HCEC 1CT (cell line): ENCODE measurements around the gene TANC2.

Experiments used
- DNase-seq: peaks from one replicate; pipeline ENCODE4 v3.0.0-alpha.2; 2017

TANC2 gene

DNA sequence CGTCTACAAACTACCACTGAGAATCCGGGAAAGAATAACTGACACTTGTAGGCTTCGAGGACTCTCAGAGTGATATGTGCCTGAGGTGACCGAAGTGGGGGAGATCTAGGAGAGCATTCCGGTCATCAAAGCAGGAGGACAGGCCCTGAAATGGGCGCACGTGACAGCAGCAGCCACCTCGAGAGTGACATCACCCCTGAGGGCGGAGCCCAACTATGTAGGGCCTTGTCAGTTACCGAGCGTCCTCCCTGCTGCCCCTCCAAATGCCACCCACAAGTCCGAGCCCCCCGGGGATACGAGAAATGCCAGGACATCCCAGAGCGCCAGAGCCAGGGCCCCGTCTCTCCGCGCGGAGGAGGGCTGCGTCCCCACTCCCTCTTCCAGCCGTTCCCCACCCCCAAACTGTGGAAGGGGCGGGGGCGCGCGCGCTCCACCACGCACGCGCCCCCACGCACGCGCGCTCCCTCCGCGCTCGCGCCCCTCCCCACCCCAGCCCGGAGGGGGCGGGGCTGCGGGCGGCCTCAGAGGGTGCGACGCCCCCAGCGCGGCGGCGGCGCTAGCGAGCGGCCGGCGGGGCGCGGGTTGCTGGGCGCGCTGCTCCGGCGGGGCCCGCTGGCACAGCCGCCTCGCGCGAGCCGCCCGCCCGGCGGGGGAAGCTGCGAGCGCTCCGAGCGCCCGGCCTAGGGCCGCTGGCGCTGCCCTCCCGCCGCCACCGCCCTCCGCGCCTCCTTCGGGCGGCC lies at the start of gene TANC2:
TANC2 (plus strand) TSS at position 550 of the 740 bp plus-strand sequence. CDS start 43,325 bp downstream, outside the sequence.
- peak; percentile 69 for DNase-seq

DNA sequence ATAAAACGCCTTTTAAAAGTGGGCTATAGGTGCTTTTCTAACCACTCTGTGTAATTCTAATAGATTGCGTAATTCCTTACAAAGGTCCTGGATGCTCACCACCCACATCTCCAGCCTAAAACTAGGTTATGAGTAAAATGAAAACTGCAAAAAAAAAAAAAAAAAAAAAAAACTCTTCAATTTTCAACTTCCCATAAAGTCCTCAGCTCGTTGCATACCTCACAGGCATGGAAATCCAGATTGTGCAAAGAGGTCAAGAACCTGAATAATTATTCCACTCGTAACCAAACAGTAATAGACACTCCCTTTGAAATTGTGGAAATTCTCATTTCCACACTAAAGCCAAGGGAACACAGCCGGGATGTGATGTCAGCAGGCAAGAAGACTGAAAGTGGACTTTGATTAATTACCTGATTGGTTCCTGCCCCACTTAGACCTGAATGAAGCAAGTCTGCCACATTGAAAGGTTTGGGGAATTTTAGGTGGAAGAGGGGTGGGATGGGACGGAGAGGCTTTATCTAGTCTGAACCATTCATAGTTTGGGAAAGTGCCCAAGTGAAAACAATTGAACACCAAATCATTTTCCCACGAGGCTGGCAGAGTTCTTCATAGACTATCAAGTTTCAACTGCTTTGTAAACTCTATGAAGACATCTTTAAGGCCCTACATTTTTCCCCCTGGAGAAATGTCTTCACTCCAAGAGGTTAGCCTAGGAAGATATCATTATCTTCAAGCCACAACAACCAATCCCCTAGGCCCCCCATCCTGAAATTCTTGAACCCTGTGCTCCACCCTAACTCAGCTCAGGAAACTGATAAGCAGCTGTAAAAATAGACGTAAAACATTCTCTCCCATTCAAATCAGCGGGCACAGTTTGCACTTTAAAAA lies 49.1 kb upstream of the TANC2 start:
- no peak for DNase-seq

DNA sequence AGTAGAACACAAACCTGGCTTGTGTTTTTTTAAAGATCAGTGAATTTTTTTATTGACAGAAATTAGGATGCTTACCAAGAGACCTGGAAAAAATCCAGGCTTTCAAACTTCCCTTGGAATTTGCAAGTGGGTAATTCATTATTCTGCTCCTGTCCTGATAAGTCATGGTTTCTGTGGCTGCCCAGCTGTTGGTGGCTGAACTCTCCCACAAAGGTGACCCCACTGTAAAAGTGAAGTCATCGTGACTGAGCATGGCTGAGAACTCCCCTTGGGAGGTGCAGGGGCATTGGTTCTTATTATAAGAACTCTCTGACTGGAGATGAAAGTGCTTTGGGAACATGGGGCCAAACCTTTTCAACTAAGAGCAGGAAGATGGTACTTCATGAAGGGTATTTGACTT lies 46.6 kb upstream of the TANC2 start:
- peak; percentile 31 for DNase-seq

DNA sequence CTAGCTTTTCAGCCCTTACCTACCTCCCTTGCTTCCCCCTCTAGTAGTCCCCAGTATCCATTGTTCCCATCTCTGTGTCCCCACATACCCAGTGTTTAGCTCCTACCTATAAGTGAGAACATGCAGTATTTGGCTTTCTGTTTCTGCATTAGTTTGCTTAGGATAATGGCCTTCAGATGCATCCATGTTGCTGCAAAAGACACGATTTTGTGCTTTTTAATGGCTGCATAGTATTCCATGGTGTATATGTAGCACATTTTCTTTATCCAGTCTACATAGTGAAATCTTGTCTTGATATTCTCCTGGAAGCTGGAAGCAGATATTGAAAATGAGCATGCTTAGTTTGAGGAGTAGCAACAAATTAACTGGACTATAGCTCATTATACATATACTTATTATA lies 45.7 kb upstream of the TANC2 start:
- DNase-seq, result no peak

DNA sequence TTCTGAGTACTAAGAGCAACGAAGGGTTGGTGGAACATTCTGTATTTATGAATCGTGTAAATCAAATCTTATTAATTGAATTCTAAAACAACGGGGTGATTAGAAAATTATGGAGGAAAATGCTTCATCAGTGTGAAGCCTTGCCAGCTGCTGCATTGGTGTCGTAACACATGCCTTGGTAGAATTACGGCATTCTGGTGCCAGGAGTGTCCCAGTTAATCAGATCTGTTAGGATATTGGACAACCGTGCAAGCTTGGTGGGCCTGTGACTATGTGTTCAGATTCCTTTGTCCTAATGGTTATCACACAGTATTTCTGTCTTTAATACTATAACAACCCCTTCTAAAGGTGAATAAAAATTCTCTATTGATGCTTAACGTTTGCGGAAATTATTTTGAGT lies 44.2 kb upstream of the TANC2 start:
- DNase-seq, result no peak

DNA sequence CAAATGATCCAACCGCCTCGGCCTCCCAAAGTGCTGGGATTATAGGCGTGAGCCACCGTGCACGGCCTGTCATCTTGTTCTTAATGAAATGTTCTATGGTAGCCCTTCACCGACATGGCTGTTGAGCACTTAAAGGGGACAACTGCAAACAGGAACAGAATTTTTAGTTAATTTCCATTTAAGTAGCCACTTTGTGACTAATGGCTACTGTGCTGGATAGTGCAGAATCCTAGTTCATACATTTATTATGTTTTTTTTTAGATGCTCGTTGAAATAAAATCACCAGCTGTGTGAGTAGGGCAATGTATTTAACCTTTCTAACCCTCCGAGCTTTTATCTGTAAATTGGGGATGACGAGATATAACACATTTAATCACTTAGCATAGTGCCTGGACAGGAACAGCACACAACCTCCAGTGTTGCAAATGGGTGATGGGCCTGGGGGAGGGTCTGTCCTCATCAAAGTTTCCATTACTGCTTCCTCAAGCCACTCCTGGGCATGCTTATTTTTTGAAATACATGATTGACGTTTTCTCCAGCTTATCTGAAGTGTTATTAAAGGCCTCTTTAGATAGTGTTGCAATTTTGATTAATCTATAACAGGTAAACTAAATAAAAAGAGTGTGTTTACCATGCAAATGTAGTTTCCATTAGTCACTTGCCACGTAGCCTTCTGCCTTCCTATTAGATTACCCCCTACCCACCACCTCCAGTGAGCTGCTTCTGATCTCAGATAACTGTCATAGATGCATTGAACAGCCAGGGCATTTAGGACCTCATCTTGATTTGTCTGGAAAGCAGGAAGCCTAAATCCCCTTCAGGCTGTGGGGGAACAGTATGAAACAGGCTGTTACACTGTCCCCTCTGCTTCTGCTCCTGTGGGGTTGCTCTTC lies 42.5 kb upstream of the TANC2 start:
- DNase-seq, result no peak

DNA sequence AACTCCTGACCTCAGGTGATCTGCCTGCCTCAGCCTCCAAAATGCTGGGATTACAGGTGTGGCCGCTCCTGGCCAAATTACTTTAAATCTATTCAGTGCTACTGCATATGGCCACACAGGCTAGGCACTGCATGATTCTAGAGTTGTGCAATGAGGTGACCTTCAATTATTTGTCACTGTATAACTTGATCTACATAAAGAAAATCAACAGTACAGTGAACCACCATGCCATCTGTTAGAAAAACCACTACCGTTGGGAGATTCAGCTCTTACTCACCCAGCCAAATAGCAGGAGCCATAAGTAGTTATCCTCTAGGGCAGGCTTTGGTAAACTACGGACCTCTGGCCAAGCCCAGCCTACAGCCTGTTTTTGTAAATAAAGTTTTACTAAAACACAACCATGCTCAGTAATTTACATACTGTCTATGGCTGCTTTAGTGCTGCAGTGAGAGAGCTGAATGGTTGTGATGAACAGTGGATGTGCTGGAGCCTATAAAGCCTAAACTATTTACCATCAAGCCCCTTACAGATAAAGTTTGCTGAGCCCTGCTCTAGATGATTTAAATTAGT lies 40.7 kb upstream of the TANC2 start:
- DNase-seq, result peak; percentile 55

DNA sequence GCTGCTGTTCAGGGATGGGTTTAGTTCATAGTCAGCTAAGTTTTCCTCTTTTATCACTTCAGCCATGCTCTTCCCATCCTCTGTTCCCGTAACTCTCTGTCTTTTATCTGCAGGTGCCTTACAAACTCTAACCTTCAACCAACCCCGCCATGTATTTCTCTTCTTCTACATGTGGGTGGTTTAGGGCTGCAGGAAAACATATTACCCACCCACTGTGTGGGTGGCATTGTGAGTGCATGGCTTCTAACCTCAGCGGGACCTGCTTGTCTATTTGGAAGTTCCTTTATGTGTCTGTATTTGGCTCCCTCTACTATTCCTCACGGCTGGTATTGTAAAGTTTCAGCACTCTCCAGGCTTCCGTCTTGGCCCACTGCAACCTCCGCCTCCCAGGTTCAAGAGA lies 39.0 kb upstream of the TANC2 start:
- no peak for DNase-seq

DNA sequence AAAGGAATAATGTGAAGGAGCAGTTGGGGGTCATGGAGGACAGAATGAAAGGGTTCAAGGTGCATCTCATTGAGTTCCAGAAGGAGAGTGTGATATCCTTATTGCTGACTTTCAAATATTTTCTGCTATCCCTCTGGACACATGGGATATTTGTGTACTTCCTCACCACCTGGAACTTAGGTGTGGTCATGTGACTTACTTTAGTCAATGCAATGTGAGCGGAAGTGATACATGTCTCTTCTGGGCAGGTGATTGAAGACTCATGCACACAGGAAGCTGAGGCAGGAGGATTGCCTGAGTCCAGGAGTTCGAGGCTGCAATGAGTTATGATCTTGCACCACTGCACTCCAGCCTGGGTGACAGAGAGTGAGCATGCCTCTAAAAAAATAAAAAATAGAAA lies 36.7 kb upstream of the TANC2 start:
- no peak for DNase-seq

DNA sequence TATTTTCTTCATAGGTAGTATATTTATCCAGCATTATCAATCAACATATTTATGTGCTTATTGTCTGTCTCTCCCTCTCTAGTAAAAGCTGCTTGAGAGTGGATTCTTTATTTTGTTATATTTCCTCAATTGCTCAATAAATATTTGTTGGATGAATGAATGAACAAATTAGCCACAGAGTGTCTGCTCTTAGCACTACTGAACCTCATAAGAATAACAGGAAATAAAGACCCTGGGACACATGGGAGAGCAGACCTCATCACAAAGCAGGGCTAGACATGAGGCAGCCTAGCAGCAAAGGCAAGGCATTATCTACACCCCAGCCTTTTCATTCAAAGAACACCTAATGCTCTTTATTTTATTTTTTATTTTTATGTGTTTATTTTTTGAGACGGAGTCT lies 34.9 kb upstream of the TANC2 start:
- DNase-seq, result peak; percentile 33

DNA sequence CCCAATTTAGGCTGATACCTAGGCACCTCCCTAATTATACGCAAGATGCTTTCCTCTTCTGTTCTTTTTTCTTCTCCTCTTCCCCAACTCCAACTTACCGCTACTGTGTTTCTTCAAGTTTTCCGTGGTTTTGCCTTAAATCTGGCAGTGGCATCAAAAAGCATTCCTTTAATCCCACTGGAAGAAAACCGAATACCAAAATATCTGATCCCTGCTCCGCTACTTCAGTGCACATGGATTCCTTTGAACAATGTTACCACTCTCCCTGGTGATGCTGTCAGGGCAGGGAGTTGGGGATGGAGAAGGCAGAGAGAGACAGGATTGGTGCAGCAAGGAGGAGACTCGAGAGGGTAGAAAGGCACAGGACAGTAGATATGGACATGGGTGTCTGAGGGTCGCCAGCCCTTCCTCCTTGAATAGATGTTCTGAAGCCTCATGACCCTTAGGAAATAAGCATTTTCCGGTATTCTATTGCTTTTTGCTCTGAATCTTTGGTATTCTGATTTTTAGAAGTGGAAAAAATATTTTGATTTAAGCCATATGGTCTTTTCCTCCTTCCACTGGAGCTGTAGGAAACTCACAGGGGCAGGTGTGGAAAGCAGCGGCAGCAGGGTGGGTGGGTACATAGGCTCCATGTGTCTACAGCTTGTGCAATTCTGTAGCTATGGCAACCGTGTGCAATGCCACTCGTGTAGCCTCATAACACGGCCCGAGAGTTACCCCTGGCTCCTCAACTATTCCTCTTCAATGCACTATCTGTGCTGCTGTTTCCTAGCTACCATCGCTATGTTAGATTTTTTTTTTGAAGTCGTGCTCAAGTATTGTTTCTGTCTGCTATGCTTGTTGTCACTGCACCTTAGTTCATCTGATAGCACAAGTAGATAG lies 32.3 kb upstream of the TANC2 start:
- no peak for DNase-seq

DNA sequence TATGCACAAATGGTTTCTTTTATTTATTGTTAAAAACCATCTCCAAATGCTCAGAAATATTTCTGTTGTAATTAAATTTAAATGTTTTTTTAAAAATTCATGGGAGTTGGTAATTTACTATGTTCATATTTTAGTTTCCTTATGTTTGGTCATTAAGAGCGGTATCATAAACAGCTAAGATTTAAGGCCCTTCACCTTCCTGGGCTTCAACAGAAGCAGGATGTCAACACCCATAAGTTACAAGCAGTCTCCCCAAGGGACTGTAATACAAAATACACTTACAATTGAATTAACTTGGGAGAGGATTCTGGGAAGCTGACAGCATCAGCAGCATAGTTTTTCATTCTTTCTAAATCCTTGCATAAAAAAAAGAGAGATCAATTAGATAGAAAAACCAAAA lies 30.9 kb upstream of the TANC2 start:
- DNase-seq, result no peak

DNA sequence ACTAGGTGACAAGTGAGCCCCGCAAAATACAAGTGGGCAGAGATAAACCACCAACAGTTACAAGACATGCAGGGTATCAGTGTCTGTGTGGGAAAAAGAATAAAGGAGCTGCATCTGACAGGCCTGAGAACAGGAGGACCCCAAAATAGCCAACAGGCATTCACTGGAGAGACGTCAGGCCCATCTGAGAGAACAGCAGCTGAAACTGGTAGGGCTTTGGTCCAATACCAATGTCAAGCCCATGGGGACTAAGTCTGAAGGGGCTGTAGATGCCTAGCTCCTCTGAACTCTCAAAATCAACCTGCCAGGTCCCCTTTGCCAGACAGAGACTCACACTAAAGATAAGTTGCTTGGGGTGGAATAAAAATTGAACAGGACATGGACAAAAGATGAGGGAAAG lies 30.5 kb upstream of the TANC2 start:
- DNase-seq, result no peak

DNA sequence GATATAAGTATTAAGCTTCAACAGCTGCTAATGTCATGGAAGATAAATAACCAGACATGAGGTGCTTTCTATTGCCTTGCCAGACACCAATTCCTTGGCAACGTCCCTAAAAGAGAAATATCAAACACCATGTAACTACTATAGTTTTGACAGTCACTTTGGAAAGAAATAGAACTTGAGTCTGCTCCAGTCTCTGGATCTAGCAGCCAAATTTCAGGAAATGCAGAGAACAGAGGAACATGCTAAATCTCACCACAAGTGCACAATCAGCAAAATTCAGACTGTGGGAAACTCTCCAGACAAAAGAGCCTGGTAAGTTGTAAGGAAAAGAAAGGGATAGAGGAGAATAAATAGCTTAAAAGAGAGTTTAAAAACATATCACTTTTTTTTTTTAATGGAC lies 28.4 kb upstream of the TANC2 start:
- DNase-seq, result no peak

DNA sequence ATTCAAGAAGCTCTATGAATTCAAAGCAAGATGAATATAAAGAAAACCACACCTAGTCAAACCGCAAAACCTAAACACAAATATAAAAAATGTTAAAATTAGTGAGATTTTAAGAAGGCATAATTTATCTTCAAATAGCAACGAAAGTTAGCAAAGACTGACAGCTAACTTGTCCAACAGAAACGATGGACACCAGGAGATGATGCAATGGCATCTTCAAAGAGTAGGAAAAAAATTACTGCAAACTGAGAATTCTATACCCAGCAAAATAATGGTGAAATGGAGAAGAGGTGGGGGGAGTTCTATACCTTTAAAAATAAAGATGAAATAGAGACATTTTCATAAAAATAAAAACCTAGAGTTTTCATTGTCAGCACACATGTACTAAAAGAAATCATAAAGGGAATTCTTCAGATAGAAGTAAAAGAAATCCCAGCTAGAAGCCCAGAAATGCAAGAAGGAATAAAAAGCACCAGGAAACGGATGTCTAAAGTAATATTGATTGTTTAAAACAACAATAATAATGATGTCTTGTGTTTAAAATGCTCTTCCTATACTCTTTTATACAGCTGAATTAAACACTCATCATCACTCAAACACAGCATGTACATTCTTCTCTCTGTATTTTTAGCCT lies 24.6 kb upstream of the TANC2 start:
- DNase-seq, result no peak

DNA sequence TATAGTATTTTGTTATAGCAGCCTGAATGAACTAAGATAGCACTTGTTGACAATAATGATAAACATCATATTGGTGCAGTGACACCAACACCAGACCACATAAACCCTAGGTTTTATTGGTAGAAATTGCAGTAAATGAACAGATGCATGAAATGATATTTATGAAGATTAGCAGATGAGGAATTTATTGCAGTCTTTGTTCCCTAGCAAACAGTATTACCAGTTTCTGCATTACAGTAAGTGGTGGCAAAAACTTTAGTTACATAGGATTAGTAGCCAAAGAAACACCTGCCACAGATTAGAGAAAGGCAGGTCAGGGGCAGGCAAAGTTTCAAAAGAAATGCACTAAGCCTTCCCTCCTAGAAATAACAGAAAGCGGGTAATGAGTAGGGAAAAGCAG lies 17.7 kb upstream of the TANC2 start:
- no peak for DNase-seq

DNA sequence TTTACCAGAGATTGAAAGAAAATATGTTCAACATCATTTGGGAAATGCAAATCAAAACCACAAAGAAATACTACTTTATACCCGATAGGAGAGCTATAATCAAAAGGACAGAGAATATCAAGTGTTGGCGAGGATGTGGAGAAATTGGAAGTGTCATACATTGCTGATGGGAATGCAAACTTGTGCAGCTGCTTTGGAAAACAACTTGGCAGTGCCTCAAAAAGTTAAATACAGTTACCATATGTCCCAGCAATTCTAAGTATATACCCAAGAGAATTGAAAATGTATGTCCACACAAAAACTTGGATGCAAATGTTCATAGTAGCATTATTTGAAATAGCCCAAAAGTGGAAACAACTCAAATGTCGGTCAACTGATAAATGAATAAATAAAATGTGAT lies 17.0 kb upstream of the TANC2 start:
- DNase-seq, result no peak

DNA sequence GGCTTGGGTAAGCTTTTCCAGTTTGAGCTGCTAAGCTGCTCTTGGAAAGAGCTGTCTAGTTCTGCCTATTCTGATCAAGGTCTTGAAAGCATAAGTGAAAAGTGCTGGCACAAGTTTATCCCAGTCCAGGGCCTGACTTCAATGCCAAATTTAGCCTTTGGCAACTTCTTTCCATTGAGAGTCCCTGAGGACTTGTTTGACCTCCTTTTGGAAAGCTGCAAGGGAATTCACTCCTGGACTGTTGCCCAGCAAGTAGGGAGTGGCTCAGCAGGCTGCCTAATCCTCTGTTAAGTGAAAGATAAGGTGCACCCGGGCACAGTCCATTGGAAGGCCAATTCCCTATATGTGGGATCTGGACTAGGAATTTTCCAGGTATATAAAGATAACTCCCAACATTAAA lies 16.0 kb upstream of the TANC2 start:
- DNase-seq, result peak; percentile 32

DNA sequence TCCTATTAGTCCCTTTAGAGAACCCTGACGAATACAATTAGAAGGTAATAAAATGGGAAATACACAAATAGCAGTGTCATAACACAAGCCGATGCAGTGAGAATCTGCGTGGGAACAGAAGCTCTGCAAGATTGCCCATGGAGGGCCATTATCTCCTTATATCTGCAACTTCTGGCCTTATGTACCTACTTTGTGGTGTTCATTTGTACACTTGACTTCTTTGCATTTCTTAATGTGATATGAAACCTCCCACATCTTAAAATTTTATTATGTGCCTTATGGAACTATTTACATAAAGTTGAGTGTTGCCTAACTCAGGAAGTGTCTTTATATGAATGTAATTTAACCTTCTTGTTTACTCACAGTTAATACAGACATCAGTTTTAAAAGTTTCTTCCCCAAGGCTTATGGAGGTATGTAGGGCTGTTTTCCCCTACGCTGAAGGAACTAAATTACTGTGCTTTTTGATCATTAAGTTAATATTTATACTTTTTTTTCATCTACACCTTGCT lies 10.1 kb upstream of the TANC2 start:
- DNase-seq, result no peak

DNA sequence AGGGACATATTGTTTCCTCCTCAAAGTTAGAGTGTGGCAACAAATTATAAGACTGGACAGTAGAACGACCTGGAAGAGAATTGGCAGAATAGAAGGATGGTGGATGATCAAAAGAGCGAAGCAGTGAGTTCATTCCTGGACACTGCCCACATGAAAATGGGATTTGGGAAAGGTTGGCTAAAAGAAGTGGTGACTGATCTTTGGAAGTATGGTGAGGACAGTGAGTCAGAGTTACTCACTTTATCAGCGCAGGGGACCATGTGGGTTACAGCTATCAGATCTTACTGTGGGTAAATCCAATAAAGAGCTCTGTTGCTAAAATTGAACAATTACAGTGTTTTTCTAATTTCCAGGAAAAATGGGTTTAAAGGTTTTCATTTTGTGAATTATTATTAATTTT lies 2.7 kb upstream of the TANC2 start:
- peak; percentile 86 for DNase-seq

DNA sequence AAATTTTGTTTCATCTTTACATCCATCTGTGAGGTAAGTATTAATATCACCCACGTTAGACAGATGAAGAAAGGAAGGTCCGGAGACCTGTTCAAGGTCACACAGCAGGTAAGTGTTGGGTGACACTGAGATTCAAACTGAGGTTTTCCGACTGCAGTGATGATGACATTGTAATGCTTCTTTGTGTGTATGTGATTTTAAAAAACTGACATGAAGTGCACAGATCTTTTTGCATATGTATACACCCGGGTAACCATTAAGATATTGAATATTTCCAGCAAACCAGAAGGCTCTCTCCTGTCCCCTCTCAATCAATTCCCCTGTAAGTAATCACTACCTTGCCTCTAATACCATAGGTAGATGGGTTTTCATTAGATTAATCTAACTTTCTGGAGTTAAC lies 1.5 kb upstream of the TANC2 start:
- DNase-seq, result no peak
